ENCODE measurements around the gene RAC3. TPM values are rescaled to one million over a fixed set of nuclear protein-coding genes. Genes with fewer than 3 reads are reported as not detected.

RAC3 gene
- total and polyA plus RNA-seq, 2 of the 8 experiments (the other 6 are each of a cell fraction or from before 2014, with no cell fraction given): 177 to 299 TPM

DNA sequence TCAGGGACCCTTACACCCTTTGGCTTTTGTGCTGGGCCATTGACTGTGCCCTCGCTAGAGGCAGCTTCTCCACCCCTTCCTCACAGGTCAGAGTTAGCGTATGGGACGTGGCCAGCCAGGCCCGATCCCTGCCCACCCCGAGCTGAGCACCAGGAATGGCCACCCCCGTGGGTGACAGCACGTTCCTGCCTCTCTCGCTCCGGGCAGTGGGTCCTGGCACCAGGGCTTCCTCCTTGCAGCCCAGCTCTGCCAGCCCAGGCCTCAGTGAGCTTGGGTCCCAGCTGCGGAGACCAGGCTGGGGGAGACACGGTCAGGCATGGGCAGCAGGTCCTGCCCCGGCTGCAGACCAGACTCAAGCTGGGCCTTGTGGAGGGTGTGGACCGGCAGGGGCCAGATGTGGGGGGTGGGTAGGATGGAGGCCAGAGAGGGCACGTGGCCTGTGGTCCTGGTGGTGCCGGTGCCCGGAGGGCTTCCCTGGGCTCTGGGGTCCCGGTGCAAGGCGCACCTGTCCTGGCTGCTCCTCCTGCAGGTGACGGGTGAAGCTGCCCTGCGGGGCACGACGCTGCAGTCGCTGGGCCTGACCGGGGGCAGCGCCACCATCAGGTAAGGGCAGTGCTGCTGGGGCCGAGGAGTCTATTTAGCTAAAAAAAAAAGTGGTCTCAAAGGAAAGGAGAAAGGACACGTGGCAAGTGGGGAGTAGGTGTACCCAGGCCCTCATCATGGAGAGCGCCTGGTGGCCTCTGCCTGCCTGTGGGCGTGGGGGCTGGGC, 35.8 kb upstream of the RAC3 start:
- Histone ChIP-seq H2BK5ac (ENCODE audit: low read depth, low read length) (0 out of 2 replicates have a peak overlapping the region, but pooled peaks have one; percentile 52), H3K4me2 (ENCODE audit: insufficient read depth in 1 of 2, low read depth in 2 of 2, low read length in 2 of 2) (no peak overlapping the region), H3K9me3 (ENCODE audit: insufficient read depth in 2 of 2, low read depth in 1 of 2, low read length in 1 of 2) (no peaks in the 10 kb centered on the region), H4K8ac (ENCODE audit: extremely low read depth, insufficient read depth, low read length) (peak overlapping the region; percentile 64; the same call in 1 of the 2 replicates), H3K79me2 (ENCODE audit: control insufficient read depth in 1 of 2, insufficient read depth in 2 of 2, low read length in 2 of 2) (no peaks in the 10 kb centered on the region), H2BK20ac (ENCODE audit: low read length) (no peak overlapping the region), H3K4me1 (replicated peaks in 1 of 4; ENCODE audit: control insufficient read depth in 3 of 4, insufficient read depth in 4 of 4, low read length in 3 of 4) (peaks cover 0 to 29% (median 26%) of the 10 kb centered on the region in 4 experiments; a peak in 6 of 7 replicates), H2AK5ac (ENCODE audit: low read depth, low read length) (0 out of 2 replicates have a peak overlapping the region, but pooled peaks have one; percentile 13), H3K4ac (replicated peaks; ENCODE audit: insufficient read length, low read depth, low read length) (no peak overlapping the region), H3K9ac (replicated peaks in 1 of 4; ENCODE audit: extremely low read depth in 1 of 4, low read depth in 3 of 4, low read length in 3 of 4) (no peak overlapping the region), H2BK15ac (ENCODE audit: low read length) (no peak overlapping the region; the same call in 1 of the 2 replicates), H3K18ac (ENCODE audit: extremely low read depth, low read length) (no peak overlapping the region), H4K5ac (ENCODE audit: insufficient read length, low read depth, low read length) (no peak overlapping the region), H3K56ac (replicated peaks; ENCODE audit: insufficient read length, low read depth, low read length) (no peak overlapping the region), H3K4me3 (ENCODE audit: extremely low read depth in 1 of 4, insufficient read depth in 2 of 4, low read depth in 3 of 4, low read length in 4 of 4) (no peak overlapping the region), H3K36me3 (ENCODE audit: control insufficient read depth in 2 of 4, insufficient read depth in 4 of 4, low read length in 3 of 4) (no peaks in the 10 kb centered on the region), H2BK120ac (replicated peaks; ENCODE audit: low read depth, low read length) (no peak overlapping the region), H3K27ac (ENCODE audit: low read depth, low read length) (0 out of 2 replicates have a peak overlapping the region, but pooled peaks have one; percentile 34), H3K23ac (ENCODE audit: insufficient read length) (no peak overlapping the region), H3K14ac (ENCODE audit: insufficient read length) (no peak overlapping the region), H3K79me1 (ENCODE audit: low read depth, low read length) (peaks cover 5% of the 10 kb centered on the region), H4K91ac (replicated peaks; ENCODE audit: insufficient read length, low read length) (no peak overlapping the region), H3K27me3 (replicated peaks in 1 of 4; ENCODE audit: control insufficient read depth in 3 of 4, extremely low read depth in 1 of 4, insufficient read depth in 3 of 4, low read length in 3 of 4) (no peaks in the 10 kb centered on the region), H3K23me2 (ENCODE audit: low read depth, low read length) (no peaks in the 10 kb centered on the region), H2BK12ac (ENCODE audit: low read depth, low read length) (0 out of 2 replicates have a peak overlapping the region, but pooled peaks have one; percentile 17), H2AFZ (ENCODE audit: low read length) (no peak overlapping the region), H4K20me1 (replicated peaks in 1 of 2; ENCODE audit: control insufficient read depth in 1 of 2, insufficient read depth in 2 of 2, low read length in 2 of 2) (peaks cover 1 to 18% of the 10 kb centered on the region in 2 experiments)
- DNase-seq (ENCODE audit: low read depth in 1 of 2, low spot score in 2 of 2) (peak in 1 of 2 experiments; percentile 63), FAIRE-seq (no peak)
- CTCF ChIA-PET (ENCODE audit: partially characterized antibody): interaction anchor here (0.8 to 3.2 kb wide), 19 partner anchors 9 to 330 kb away, joined by 3 to 20 read pairs (median 5); partner anchors contain the start of genes LRRC45, MAFG and NOTUM
- 87% methylated on average over 29 of the region's 29 CpGs; no CpG with 5 or more reads in 1 of the 2 experiments for WGBS, 2 experiments (ENCODE audit: extremely low coverage in 1 of 2, insufficient coverage in 1 of 2, insufficient read length in 1 of 2, insufficient replicate concordance in 2 of 2, low coverage in 1 of 2, low lambda C conversion rate in 2 of 2, missing lambda C conversion rate in 1 of 2)
- POLR2A ChIA-PET (ENCODE audit: partially characterized antibody): interaction anchor here (1.0 to 1.8 kb wide), 5 partner anchors 10 to 75 kb away, joined by 3 to 7 read pairs (median 3); no protein-coding TSS in a partner anchor
- TF ChIP-seq RAD21 (IDR thresholded peaks at IDR 0.05 in 1 of 2, conservative IDR thresholded peaks at IDR 0.05 in 1 of 2; ENCODE audit: low read depth in 2 of 2, low read length in 2 of 2): peak; percentile 30 to 52; a peak in 3 of 4 replicates
- TF ChIP-seq POU5F1 (IDR thresholded peaks at IDR 0.05; ENCODE audit: low read depth, low read length): no peak
- TF ChIP-seq, protein P1, sequence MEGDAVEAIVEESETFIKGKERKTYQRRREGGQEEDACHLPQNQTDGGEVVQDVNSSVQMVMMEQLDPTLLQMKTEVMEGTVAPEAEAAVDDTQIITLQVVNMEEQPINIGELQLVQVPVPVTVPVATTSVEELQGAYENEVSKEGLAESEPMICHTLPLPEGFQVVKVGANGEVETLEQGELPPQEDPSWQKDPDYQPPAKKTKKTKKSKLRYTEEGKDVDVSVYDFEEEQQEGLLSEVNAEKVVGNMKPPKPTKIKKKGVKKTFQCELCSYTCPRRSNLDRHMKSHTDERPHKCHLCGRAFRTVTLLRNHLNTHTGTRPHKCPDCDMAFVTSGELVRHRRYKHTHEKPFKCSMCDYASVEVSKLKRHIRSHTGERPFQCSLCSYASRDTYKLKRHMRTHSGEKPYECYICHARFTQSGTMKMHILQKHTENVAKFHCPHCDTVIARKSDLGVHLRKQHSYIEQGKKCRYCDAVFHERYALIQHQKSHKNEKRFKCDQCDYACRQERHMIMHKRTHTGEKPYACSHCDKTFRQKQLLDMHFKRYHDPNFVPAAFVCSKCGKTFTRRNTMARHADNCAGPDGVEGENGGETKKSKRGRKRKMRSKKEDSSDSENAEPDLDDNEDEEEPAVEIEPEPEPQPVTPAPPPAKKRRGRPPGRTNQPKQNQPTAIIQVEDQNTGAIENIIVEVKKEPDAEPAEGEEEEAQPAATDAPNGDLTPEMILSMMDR (IDR thresholded peaks at IDR 0.05; ENCODE audit: control extremely low read depth in 1 of 3, insufficient read depth in 1 of 3, low read depth in 1 of 3, low read length in 3 of 3): peak; percentile 59 to 92 (median 73)
- TF ChIP-seq, protein P2, sequence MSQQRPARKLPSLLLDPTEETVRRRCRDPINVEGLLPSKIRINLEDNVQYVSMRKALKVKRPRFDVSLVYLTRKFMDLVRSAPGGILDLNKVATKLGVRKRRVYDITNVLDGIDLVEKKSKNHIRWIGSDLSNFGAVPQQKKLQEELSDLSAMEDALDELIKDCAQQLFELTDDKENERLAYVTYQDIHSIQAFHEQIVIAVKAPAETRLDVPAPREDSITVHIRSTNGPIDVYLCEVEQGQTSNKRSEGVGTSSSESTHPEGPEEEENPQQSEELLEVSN (IDR thresholded peaks at IDR 0.05): no peak
- TF ChIP-seq, protein P3, sequence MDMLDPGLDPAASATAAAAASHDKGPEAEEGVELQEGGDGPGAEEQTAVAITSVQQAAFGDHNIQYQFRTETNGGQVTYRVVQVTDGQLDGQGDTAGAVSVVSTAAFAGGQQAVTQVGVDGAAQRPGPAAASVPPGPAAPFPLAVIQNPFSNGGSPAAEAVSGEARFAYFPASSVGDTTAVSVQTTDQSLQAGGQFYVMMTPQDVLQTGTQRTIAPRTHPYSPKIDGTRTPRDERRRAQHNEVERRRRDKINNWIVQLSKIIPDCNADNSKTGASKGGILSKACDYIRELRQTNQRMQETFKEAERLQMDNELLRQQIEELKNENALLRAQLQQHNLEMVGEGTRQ (IDR thresholded peaks at IDR 0.05; ENCODE audit: low read length): no peak
- no peak for TF ChIP-seq TBP (IDR thresholded peaks at IDR 0.05; ENCODE audit: low read depth, low read length)

Measured in H1 (cell line).